ENCODE results near the gene AIG1.

Gene AIG1

GRCh38 chr6:143058987-143059386 is 1.7 kb upstream of the AIG1 start:
- H3K9me2 ChIP-seq (ENCODE audit: low read depth, low read length), result no peaks in the 10 kb centered on the region
- no peaks in the 10 kb centered on the region for H3K79me2 ChIP-seq (ENCODE audit: insufficient read depth, low read length)
- no peaks in the 10 kb centered on the region for H3K9me3 ChIP-seq (ENCODE audit: low read length)
- no peak for TF ChIP-seq EZH2 (IDR thresholded peaks at IDR 0.05; ENCODE audit: borderline replicate concordance, low read length)
- TF ChIP-seq, protein P1, sequence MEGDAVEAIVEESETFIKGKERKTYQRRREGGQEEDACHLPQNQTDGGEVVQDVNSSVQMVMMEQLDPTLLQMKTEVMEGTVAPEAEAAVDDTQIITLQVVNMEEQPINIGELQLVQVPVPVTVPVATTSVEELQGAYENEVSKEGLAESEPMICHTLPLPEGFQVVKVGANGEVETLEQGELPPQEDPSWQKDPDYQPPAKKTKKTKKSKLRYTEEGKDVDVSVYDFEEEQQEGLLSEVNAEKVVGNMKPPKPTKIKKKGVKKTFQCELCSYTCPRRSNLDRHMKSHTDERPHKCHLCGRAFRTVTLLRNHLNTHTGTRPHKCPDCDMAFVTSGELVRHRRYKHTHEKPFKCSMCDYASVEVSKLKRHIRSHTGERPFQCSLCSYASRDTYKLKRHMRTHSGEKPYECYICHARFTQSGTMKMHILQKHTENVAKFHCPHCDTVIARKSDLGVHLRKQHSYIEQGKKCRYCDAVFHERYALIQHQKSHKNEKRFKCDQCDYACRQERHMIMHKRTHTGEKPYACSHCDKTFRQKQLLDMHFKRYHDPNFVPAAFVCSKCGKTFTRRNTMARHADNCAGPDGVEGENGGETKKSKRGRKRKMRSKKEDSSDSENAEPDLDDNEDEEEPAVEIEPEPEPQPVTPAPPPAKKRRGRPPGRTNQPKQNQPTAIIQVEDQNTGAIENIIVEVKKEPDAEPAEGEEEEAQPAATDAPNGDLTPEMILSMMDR (IDR thresholded peaks at IDR 0.05; ENCODE audit: low read length), result no peak
- H2AFZ ChIP-seq (ENCODE audit: low read length), result no peak overlapping the region
- no peak overlapping the region for H3K27ac ChIP-seq (ENCODE audit: low read depth, low read length, poor library complexity, severe bottlenecking)
- no peaks in the 10 kb centered on the region; the same call in 1 of the 2 replicates for H3K27me3 ChIP-seq (ENCODE audit: insufficient read depth, low read length)
- H3K4me1 ChIP-seq (ENCODE audit: insufficient read depth, low read length, severe bottlenecking), result peaks cover 16% of the 10 kb centered on the region
- 0 out of 2 replicates have a peak, but pooled peaks cover 8% of the 10 kb centered on the region for H3F3A ChIP-seq (ENCODE audit: insufficient read depth, low read length)
- no peaks in the 10 kb centered on the region for H4K20me1 ChIP-seq (ENCODE audit: insufficient read depth, low read length)
- no peak overlapping the region for H3K4me2 ChIP-seq (ENCODE audit: low read length)
- no peaks in the 10 kb centered on the region for H3K36me3 ChIP-seq (ENCODE audit: insufficient read depth, low read length)
- H3K4me3 ChIP-seq (ENCODE audit: low read depth, low read length, poor library complexity, severe bottlenecking), result no peak overlapping the region
- no peak overlapping the region for H3K9ac ChIP-seq (ENCODE audit: low read length)

- Histone ChIP-seq H3K9ac (ENCODE audit: low read length) (peak overlapping the region; percentile 57), H3K4me2 (ENCODE audit: low read length) (peak overlapping the region; percentile 85), H3K27me3 (ENCODE audit: insufficient read depth, low read length) (no peaks in the 10 kb centered on the region; the same call in 1 of the 2 replicates), H3K9me2 (ENCODE audit: low read depth, low read length) (no peaks in the 10 kb centered on the region), H3K4me1 (ENCODE audit: insufficient read depth, low read length, severe bottlenecking) (peaks cover 16% of the 10 kb centered on the region), H3K79me2 (ENCODE audit: insufficient read depth, low read length) (no peaks in the 10 kb centered on the region), H3K9me3 (ENCODE audit: low read length) (no peaks in the 10 kb centered on the region), H3K27ac (ENCODE audit: low read depth, low read length, poor library complexity, severe bottlenecking) (no peak overlapping the region), H4K20me1 (ENCODE audit: insufficient read depth, low read length) (no peaks in the 10 kb centered on the region), H2AFZ (ENCODE audit: low read length) (peak overlapping the region; percentile 16; the same call in 1 of the 2 replicates), H3K4me3 (ENCODE audit: low read depth, low read length, poor library complexity, severe bottlenecking) (peak overlapping the region; percentile 72), H3K36me3 (ENCODE audit: insufficient read depth, low read length) (no peaks in the 10 kb centered on the region), H3F3A (ENCODE audit: insufficient read depth, low read length) (0 out of 2 replicates have a peak, but pooled peaks cover 8% of the 10 kb centered on the region)
- no peak for TF ChIP-seq EZH2 (IDR thresholded peaks at IDR 0.05; ENCODE audit: borderline replicate concordance, low read length)
- TF ChIP-seq, protein P1 (IDR thresholded peaks at IDR 0.05; ENCODE audit: low read length), result no peak
Observed at GRCh38 chr6:143059663-143060353, 881 bp upstream of the AIG1 start.

- H3K27ac ChIP-seq (ENCODE audit: low read depth, low read length, poor library complexity, severe bottlenecking), result no peak overlapping the region
Observed at GRCh38 chr6:143060354-143060805, 309 bp upstream of the AIG1 start.

More at GRCh38 chr6:143060354-143060805, 309 bp upstream of the AIG1 start:
- H4K20me1 ChIP-seq (ENCODE audit: insufficient read depth, low read length), result no peaks in the 10 kb centered on the region
- H3F3A ChIP-seq (ENCODE audit: insufficient read depth, low read length), result 0 out of 2 replicates have a peak, but pooled peaks cover 8% of the 10 kb centered on the region
- H3K79me2 ChIP-seq (ENCODE audit: insufficient read depth, low read length), result no peaks in the 10 kb centered on the region
- H3K27me3 ChIP-seq (ENCODE audit: insufficient read depth, low read length), result no peaks in the 10 kb centered on the region; the same call in 1 of the 2 replicates
- peak overlapping the region; percentile 72 for H3K4me3 ChIP-seq (ENCODE audit: low read depth, low read length, poor library complexity, severe bottlenecking)
- H3K4me1 ChIP-seq (ENCODE audit: insufficient read depth, low read length, severe bottlenecking), result peaks cover 16% of the 10 kb centered on the region
- peak overlapping the region; percentile 85 for H3K4me2 ChIP-seq (ENCODE audit: low read length)
- H2AFZ ChIP-seq (ENCODE audit: low read length), result peak overlapping the region; percentile 16; the same call in 1 of the 2 replicates
- H3K36me3 ChIP-seq (ENCODE audit: insufficient read depth, low read length), result no peaks in the 10 kb centered on the region
- H3K9me2 ChIP-seq (ENCODE audit: low read depth, low read length), result no peaks in the 10 kb centered on the region
- TF ChIP-seq EZH2 (IDR thresholded peaks at IDR 0.05; ENCODE audit: borderline replicate concordance, low read length), result no peak
- TF ChIP-seq, protein P1 (IDR thresholded peaks at IDR 0.05; ENCODE audit: low read length), result peak; percentile 44; the same call in 1 of the 2 replicates
- H3K9me3 ChIP-seq (ENCODE audit: low read length), result no peaks in the 10 kb centered on the region
- H3K9ac ChIP-seq (ENCODE audit: low read length), result peak overlapping the region; percentile 57

Data from OCI-LY1 (cell line).